ENCODE results near the gene CDH11. TPM values are rescaled to one million over a fixed set of nuclear protein-coding genes. Genes with fewer than 3 reads are reported as not detected.

The CDH11 gene
- total RNA-seq, 3 donors from 2014 or later: 41.8 to 70.0 (median 52.8) TPM

DNA sequence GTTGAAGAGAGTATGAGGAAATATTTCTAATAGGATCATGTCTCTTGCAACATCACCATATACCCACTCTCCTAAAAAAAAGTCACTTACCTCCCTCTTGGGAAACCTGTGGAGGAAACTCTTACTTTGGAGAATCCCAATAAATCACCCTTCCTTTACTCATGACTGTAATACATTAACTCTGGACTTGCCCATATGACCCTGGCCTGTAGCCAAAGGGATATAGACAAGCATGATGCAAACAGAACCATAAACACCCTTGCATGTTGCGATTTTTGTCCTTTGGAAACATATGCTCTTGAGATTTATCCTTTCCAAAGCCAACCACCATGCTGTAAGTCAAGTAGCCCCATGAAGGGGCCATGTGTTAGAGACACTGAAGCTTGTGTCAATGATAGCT is 19.5 kb downstream of the CDH11 start:
- Histone ChIP-seq H3K9me3 (no peaks in the 10 kb centered on the region), H3K36me3 (no peaks in the 10 kb centered on the region), H3K27me3 (no peaks in the 10 kb centered on the region), H3K27ac (no peak overlapping the region), H3K4me3 (no peak overlapping the region), H3K4me1 (no peaks in the 10 kb centered on the region)
- intact Hi-C loops (cut with DNase I; ENCODE audit: low total_unique reads): no loop called here
- TF ChIP-seq, protein P1, sequence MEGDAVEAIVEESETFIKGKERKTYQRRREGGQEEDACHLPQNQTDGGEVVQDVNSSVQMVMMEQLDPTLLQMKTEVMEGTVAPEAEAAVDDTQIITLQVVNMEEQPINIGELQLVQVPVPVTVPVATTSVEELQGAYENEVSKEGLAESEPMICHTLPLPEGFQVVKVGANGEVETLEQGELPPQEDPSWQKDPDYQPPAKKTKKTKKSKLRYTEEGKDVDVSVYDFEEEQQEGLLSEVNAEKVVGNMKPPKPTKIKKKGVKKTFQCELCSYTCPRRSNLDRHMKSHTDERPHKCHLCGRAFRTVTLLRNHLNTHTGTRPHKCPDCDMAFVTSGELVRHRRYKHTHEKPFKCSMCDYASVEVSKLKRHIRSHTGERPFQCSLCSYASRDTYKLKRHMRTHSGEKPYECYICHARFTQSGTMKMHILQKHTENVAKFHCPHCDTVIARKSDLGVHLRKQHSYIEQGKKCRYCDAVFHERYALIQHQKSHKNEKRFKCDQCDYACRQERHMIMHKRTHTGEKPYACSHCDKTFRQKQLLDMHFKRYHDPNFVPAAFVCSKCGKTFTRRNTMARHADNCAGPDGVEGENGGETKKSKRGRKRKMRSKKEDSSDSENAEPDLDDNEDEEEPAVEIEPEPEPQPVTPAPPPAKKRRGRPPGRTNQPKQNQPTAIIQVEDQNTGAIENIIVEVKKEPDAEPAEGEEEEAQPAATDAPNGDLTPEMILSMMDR (IDR thresholded peaks at IDR 0.05): no peak
- TF ChIP-seq POLR2A (IDR thresholded peaks at IDR 0.05) (no peak), POLR2AphosphoS5 (IDR thresholded peaks at IDR 0.05) (no peak)
- DNase-seq (ENCODE audit: low spot score in 2 of 2): no peak

DNA sequence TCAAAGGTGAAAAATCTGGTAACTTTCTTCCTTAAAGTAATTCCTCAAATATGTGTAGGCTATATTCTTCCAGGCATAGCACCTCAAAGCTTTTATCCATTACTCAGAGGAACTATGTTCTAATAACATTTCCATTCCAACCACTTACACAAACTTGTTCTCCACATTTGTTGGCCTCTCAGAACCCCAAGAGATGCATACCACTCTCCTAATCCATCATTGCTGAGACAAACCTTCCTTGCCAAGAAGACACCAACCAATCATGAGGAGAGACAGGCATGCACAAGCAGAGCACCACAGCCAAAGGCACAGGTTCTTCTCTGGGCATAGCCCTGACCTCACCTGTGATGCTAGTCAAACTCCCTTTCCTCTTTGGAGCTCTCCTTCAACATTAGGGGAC is 20.9 kb downstream of the CDH11 start:
- no peaks in the 10 kb centered on the region for H3K9me3 ChIP-seq
- H3K27ac ChIP-seq: no peak overlapping the region
- TF ChIP-seq POLR2A (IDR thresholded peaks at IDR 0.05): no peak
- no peak for TF ChIP-seq POLR2AphosphoS5 (IDR thresholded peaks at IDR 0.05)
- no peak overlapping the region for H3K4me3 ChIP-seq
- no peak for DNase-seq (ENCODE audit: low spot score in 2 of 2)
- intact Hi-C loops (cut with DNase I; ENCODE audit: low total_unique reads): no loop called here
- no peaks in the 10 kb centered on the region for H3K27me3 ChIP-seq
- no peaks in the 10 kb centered on the region for H3K4me1 ChIP-seq
- H3K36me3 ChIP-seq: no peaks in the 10 kb centered on the region

DNA sequence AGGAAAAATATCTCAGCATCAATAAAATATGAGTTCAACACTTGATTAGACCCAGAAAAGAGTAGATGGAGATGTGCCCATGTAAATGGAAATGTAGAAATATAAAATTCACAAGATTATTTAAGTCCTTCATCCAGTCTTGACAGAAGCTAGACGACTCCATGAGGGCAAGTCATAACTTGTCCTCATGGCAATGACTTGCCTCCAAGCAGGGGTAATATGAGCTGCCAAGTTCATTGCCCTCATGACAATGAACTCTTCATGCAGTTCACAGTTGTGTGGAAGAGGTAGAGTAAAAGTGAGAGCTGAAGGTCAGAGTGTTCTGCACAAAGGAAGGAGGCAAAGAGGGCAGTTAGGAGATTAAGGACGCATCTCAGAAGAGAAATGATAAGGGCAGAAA is 22.3 kb downstream of the CDH11 start:
- Histone ChIP-seq H3K27ac (no peak overlapping the region), H3K9me3 (no peaks in the 10 kb centered on the region), H3K36me3 (no peaks in the 10 kb centered on the region), H3K4me1 (no peaks in the 10 kb centered on the region), H3K27me3 (no peaks in the 10 kb centered on the region), H3K4me3 (no peak overlapping the region)
- TF ChIP-seq POLR2A (IDR thresholded peaks at IDR 0.05) (no peak), POLR2AphosphoS5 (IDR thresholded peaks at IDR 0.05) (no peak)
- TF ChIP-seq, protein P1 (IDR thresholded peaks at IDR 0.05): no peak
- DNase-seq (ENCODE audit: low spot score in 2 of 2): no peak
- intact Hi-C loops (cut with DNase I; ENCODE audit: low total_unique reads): no loop called here

DNA sequence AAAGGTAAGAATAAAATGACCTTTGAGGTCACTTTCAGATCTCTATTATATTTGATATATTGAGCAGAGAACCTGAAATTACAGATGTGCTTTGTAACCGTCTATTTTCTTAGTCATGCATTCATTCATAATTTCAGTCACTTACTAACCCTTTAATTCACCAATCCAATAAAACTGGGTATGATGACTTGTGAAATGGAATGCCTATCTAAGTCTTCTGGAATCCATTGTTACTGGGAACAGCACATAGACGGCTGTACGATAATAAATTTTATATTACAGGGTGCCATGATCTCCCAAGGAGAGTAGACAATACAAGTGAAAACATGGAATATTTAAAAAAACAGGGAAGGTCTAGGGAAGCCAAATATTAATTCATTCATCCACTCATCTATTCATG is 22.9 kb downstream of the CDH11 start:
- no peak for DNase-seq (ENCODE audit: low spot score in 2 of 2)
- TF ChIP-seq POLR2A (IDR thresholded peaks at IDR 0.05) (no peak), POLR2AphosphoS5 (IDR thresholded peaks at IDR 0.05) (no peak)
- TF ChIP-seq, protein P1 (IDR thresholded peaks at IDR 0.05): no peak
- no peaks in the 10 kb centered on the region for H3K27me3 ChIP-seq
- H3K27ac ChIP-seq: no peak overlapping the region
- H3K36me3 ChIP-seq: no peaks in the 10 kb centered on the region
- intact Hi-C loops (cut with DNase I; ENCODE audit: low total_unique reads): no loop called here
- H3K9me3 ChIP-seq: no peaks in the 10 kb centered on the region
- no peak overlapping the region for H3K4me3 ChIP-seq
- no peaks in the 10 kb centered on the region for H3K4me1 ChIP-seq

DNA sequence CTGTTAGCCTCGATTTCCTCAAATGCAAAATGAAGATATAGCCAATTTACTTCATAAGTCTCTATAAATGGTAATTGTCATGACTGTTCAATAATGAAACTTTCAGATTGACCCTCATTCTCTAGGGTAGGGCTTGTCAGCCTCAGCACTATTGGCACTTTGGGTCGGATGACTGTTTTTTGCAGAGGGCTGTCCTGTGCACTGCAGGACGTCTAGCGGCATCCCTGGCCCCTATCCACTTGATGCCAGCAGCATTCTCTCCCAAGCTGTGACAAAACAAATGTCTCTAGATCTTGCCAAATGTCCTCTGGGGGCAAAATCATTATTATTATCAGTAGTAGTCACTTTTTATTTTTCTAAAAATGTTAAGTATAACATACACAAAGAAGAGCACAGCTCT is 24.6 kb downstream of the CDH11 start:
- H3K4me3 ChIP-seq: no peak overlapping the region
- no peaks in the 10 kb centered on the region for H3K9me3 ChIP-seq
- no peak for TF ChIP-seq POLR2AphosphoS5 (IDR thresholded peaks at IDR 0.05)
- TF ChIP-seq, protein P1 (IDR thresholded peaks at IDR 0.05): no peak
- no peak for TF ChIP-seq POLR2A (IDR thresholded peaks at IDR 0.05)
- no peaks in the 10 kb centered on the region for H3K36me3 ChIP-seq
- no peak for DNase-seq (ENCODE audit: low spot score in 2 of 2)
- H3K27me3 ChIP-seq: no peaks in the 10 kb centered on the region
- intact Hi-C loops (cut with DNase I; ENCODE audit: low total_unique reads): no loop called here
- no peak overlapping the region for H3K27ac ChIP-seq
- no peaks in the 10 kb centered on the region for H3K4me1 ChIP-seq

DNA sequence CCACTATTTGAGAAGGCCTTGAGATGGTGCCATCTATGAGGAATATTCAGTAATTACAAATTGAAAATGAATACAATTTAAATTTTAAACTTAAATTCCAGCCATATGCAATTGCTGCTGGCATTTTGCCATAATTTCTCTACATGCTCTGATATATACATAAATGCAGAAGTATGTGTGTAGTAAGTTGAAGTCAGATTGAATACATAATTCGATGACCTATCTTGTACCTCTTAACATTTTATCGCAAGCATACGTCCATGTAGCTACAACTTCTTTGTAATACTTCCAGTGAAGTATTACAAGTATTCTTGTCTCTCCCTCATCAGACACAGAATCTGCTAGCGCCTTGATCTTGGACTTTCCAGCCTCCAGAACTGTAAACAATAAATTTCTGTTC is 26.0 kb downstream of the CDH11 start:
- intact Hi-C loops (cut with DNase I; ENCODE audit: low total_unique reads): no loop called here
- DNase-seq (ENCODE audit: low spot score in 2 of 2): no peak
- Histone ChIP-seq H3K36me3 (no peaks in the 10 kb centered on the region), H3K27me3 (no peaks in the 10 kb centered on the region), H3K4me1 (no peaks in the 10 kb centered on the region), H3K9me3 (no peaks in the 10 kb centered on the region), H3K4me3 (no peak overlapping the region), H3K27ac (no peak overlapping the region)
- no peak for TF ChIP-seq POLR2A (IDR thresholded peaks at IDR 0.05)
- TF ChIP-seq POLR2AphosphoS5 (IDR thresholded peaks at IDR 0.05): no peak
- TF ChIP-seq, protein P1 (IDR thresholded peaks at IDR 0.05): no peak

All from breast epithelium (tissue), 4 donors.